Esophagus squamous epithelium (tissue), 4 donors: ENCODE data around the gene ATP8B4.

Experiments
- POLR2A ChIP-seq, 4 donors: fragments of 450-650 bp; IDR thresholded peaks; one replicate each; pipeline ENCODE4 v1.6.1; 2017; ENCODE audit warnings: antibody characterized with exemption in 4 of 4, mild to moderate bottlenecking in 4 of 4, moderate library complexity in 3 of 4
- TF ChIP-seq, protein P1 (sequence below), 6 experiments: fragments of 450-650 bp in 4 of 6; fragments of 200-600 bp in 2 of 6; sonication (generic) in 2 of 6; IDR thresholded peaks; one replicate each; pipeline ENCODE4 v1.5.1; 2016 to 2019; ENCODE audit warnings: antibody characterized with exemption in 6 of 6, mild to moderate bottlenecking in 4 of 6, moderate library complexity in 4 of 6

DNA sequence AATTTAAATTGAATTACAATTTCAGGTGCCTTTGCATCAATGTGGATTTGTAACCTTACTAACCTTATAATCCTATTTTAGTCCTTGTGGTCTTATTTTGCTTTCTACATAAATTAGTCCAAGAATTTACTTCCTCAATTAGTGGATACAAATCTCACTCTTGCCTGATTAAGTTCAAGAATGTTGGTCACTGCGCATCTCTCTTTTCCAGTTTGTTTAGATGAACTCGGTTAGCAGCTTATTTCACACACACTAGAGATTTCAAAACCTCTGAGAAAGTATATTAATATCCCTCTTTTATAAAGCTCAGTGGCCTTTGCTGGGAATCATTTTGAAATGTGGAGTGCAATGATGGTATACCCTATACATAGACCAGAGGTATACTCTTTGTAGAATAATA lies 254.8 kb downstream of the ATP8B4 start:
- TF ChIP-seq, protein P1, sequence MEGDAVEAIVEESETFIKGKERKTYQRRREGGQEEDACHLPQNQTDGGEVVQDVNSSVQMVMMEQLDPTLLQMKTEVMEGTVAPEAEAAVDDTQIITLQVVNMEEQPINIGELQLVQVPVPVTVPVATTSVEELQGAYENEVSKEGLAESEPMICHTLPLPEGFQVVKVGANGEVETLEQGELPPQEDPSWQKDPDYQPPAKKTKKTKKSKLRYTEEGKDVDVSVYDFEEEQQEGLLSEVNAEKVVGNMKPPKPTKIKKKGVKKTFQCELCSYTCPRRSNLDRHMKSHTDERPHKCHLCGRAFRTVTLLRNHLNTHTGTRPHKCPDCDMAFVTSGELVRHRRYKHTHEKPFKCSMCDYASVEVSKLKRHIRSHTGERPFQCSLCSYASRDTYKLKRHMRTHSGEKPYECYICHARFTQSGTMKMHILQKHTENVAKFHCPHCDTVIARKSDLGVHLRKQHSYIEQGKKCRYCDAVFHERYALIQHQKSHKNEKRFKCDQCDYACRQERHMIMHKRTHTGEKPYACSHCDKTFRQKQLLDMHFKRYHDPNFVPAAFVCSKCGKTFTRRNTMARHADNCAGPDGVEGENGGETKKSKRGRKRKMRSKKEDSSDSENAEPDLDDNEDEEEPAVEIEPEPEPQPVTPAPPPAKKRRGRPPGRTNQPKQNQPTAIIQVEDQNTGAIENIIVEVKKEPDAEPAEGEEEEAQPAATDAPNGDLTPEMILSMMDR (IDR thresholded peaks at IDR 0.05): no peak
- no peak for TF ChIP-seq POLR2A (IDR thresholded peaks at IDR 0.05)
